GM23338 (cell line): ENCODE measurements around the gene LRWD1. TPM values are rescaled to one million over a fixed set of nuclear protein-coding genes. Genes with fewer than 3 reads are reported as not detected.

ENCODE experiments used
- ATAC-seq: fragments of 200-7000 bp; cut with Tn5 transposase; 3 replicates; pipeline ENCODE4 v1.9.1; 2020
- DNase-seq: peaks from one replicate; pipeline ENCODE4 v3.0.0-alpha.2; 2015; ENCODE audit warnings: low spot score
- H2AFZ ChIP-seq: fragments of 200-600 bp; sonication (generic); 2 replicates; pipeline ENCODE4 v1.8.0; 2016; ENCODE audit warnings: antibody characterized with exemption, mild to moderate bottlenecking, moderate library complexity
- H3F3A ChIP-seq: fragments of 200-600 bp; sonication (generic); replicated peaks from 2 replicates; pipeline ENCODE4 v1.8.0; 2017; ENCODE audit warnings: antibody characterized with exemption, mixed run types, low read depth
- H3K27ac ChIP-seq: fragments of 200-600 bp; sonication (generic); 2 replicates; pipeline ENCODE4 v1.6.1; 2016; ENCODE audit warnings: low read depth
- H3K27me3 ChIP-seq: fragments of 200-600 bp; sonication (generic); 2 replicates; pipeline ENCODE4 v1.8.0; 2016; ENCODE audit warnings: mild to moderate bottlenecking, mixed run types, moderate library complexity; ENCODE audit not compliant: insufficient read depth
- H3K36me3 ChIP-seq: fragments of 200-600 bp; sonication (generic); 2 replicates; pipeline ENCODE4 v1.8.0; 2016; ENCODE audit warnings: mild to moderate bottlenecking; ENCODE audit not compliant: insufficient read depth
- H3K4me1 ChIP-seq: fragments of 200-600 bp; sonication (generic); 2 replicates; pipeline ENCODE4 v1.8.0; 2016; ENCODE audit warnings: mild to moderate bottlenecking, moderate library complexity; ENCODE audit not compliant: insufficient read depth
- H3K4me2 ChIP-seq: fragments of 200-600 bp; sonication (generic); 2 replicates; pipeline ENCODE4 v1.7.1; 2017; ENCODE audit warnings: mixed run types
- H3K4me3 ChIP-seq: fragments of 200-600 bp; sonication (generic); 2 replicates; pipeline ENCODE4 v1.6.1; 2016; ENCODE audit warnings: mixed run types
- H3K79me2 ChIP-seq: fragments of 200-600 bp; sonication (generic); replicated peaks from 2 replicates; pipeline ENCODE4 v1.8.0; 2017; ENCODE audit warnings: mild to moderate bottlenecking; ENCODE audit not compliant: insufficient read depth
- H3K9me2 ChIP-seq: fragments of 200-600 bp; sonication (generic); 2 replicates; pipeline ENCODE4 v1.8.0; 2017; ENCODE audit not compliant: insufficient read depth
- H4K20me1 ChIP-seq: fragments of 200-600 bp; sonication (generic); replicated peaks from 2 replicates; pipeline ENCODE4 v1.8.0; 2017; ENCODE audit warnings: mild to moderate bottlenecking; ENCODE audit not compliant: insufficient read depth
- H3K27ac Mint-ChIP-seq: 2 replicates; pipeline ENCODE4 v1.8.0; 2020; ENCODE audit warnings: inconsistent platforms, mild to moderate bottlenecking, moderate library complexity, mixed read lengths
- H3K27me3 Mint-ChIP-seq: 3 replicates; pipeline ENCODE4 v1.8.0; 2022; ENCODE audit warnings: low read depth, mild to moderate bottlenecking, moderate library complexity, mixed read lengths, inconsistent platforms; ENCODE audit not compliant: insufficient read depth, poor library complexity
- H3K36me3 Mint-ChIP-seq: 3 replicates; pipeline ENCODE4 v1.8.0; 2021; ENCODE audit warnings: low read depth, mild to moderate bottlenecking, inconsistent platforms, moderate library complexity, mixed read lengths
- H3K4me1 Mint-ChIP-seq: 3 replicates; pipeline ENCODE4 v1.8.0; 2020; ENCODE audit warnings: mild to moderate bottlenecking, inconsistent platforms, mixed read lengths
- H3K4me3 Mint-ChIP-seq: 3 replicates; pipeline ENCODE4 v1.8.0; 2021; ENCODE audit warnings: moderate library complexity, mild to moderate bottlenecking, inconsistent platforms, mixed read lengths
- H3K9me3 Mint-ChIP-seq: 3 replicates; pipeline ENCODE4 v1.8.0; 2020; ENCODE audit warnings: moderate library complexity, mild to moderate bottlenecking, inconsistent platforms, mixed read lengths
- CREB1 ChIP-seq: fragments of 250-450 bp; sonication (Bioruptor Pico); IDR thresholded peaks from 2 replicates; pipeline ENCODE4 v1.5.0; 2020; ENCODE audit warnings: low read depth, mild to moderate bottlenecking, moderate library complexity
- CTCF ChIP-seq, 2 experiments: fragments of 200-600 bp in 1 of 2; sonication (generic) in 1 of 2; conservative IDR thresholded peaks; 2 replicates each; pipeline versions ENCODE4 v1.5.1 to v1.6.1; 2016 to 2017; ENCODE audit warnings: antibody characterized with exemption in 2 of 2, low read depth in 2 of 2, mild to moderate bottlenecking in 2 of 2, moderate library complexity in 1 of 2
- EZH2 ChIP-seq: fragments of 200-600 bp; sonication (generic); IDR thresholded peaks from one replicate; pipeline ENCODE4 v1.8.0; 2017; ENCODE audit warnings: antibody characterized with exemption, mild to moderate bottlenecking, low read depth; ENCODE audit not compliant: unreplicated experiment
- EZH2phosphoT487 ChIP-seq: fragments of 200-600 bp; sonication (generic); IDR thresholded peaks from one replicate; pipeline ENCODE4 v1.8.1; 2018; ENCODE audit warnings: antibody characterized with exemption; ENCODE audit not compliant: unreplicated experiment
- JUNB ChIP-seq: IDR thresholded peaks from one replicate; pipeline ENCODE4 v1.6.1; 2016; ENCODE audit warnings: antibody characterized with exemption; ENCODE audit not compliant: unreplicated experiment
- NANOG ChIP-seq: IDR thresholded peaks from 2 replicates; pipeline ENCODE4 v1.6.1; 2016; ENCODE audit warnings: antibody characterized with exemption, borderline replicate concordance
- POLR2AphosphoS5 ChIP-seq: IDR thresholded peaks from 2 replicates; pipeline ENCODE4 v1.6.1; 2016; ENCODE audit warnings: antibody characterized with exemption, low read depth
- REST ChIP-seq: IDR thresholded peaks from one replicate; pipeline ENCODE4 v1.6.1; 2018; ENCODE audit warnings: antibody characterized with exemption; ENCODE audit not compliant: unreplicated experiment
- STAT1 ChIP-seq: IDR thresholded peaks from one replicate; pipeline ENCODE4 v1.6.1; 2016; ENCODE audit warnings: antibody characterized with exemption; ENCODE audit not compliant: unreplicated experiment
- ZNF114 ChIP-seq: fragments of 250-450 bp; sonication (Bioruptor Pico); IDR thresholded peaks from 2 replicates; pipeline ENCODE4 v1.5.0; 2020; ENCODE audit warnings: mild to moderate bottlenecking, moderate library complexity
- ZNF331 ChIP-seq: fragments of 250-450 bp; sonication (Bioruptor Pico); IDR thresholded peaks from 2 replicates; pipeline ENCODE4 v1.5.0; 2020; ENCODE audit warnings: low read depth, mild to moderate bottlenecking, moderate library complexity
- polyA plus RNA-seq: library from polyadenylated mRNA; unstranded; fragments of >200 nt; fragmentation: Nextera tagmentation; extraction: Ambion mirVana; gene quantifications from 2 replicates; pipeline ENCODE4 v1.2.1, GENCODE V29; 2016
- total RNA-seq: library from RNA; depleted of rRNA; stranded (reverse); fragments of >200 nt; shearing (Covaris generic); gene quantifications from 2 replicates; pipeline ENCODE4 v1.2.3, GENCODE V29; 2014

The LRWD1 gene
- total and polyA plus RNA-seq, 2 experiments from 2014 or later = 24.0 to 55.2 TPM

GRCh38 chr7:102433219-102434038 is 31.4 kb upstream of the LRWD1 start, which contains the start of gene ORAI2:
ORAI2 (plus strand) TSS chr7:102433575; CDS start chr7:102438957, 5,382 bp downstream.
- H3K27ac Mint-ChIP-seq = no peak within 1 kb of the TSS; the same call in 1 of the 2 replicates
- Histone ChIP-seq H3K27me3 (no peaks in the 10 kb centered on the region), H3K27ac (no peak within 1 kb of the TSS), H3K4me3 (peak within 1 kb of the TSS; percentile 85), H3K9me2 (no peaks in the 10 kb centered on the region), H3K4me2 (peak within 1 kb of the TSS; percentile 88), H3K36me3 (no peaks in the 10 kb centered on the region), H3F3A (no peaks in the 10 kb centered on the region; the same call in 1 of the 2 replicates), H4K20me1 (no peaks in the 10 kb centered on the region), H3K79me2 (0 out of 2 replicates have a peak, but pooled peaks cover 7% of the 10 kb centered on the region), H3K4me1 (peaks cover 26% of the 10 kb centered on the region), H2AFZ (peak within 1 kb of the TSS; percentile 85; the same call in 1 of the 2 replicates)
- peak; percentile 57 for TF ChIP-seq POLR2AphosphoS5
- no peak for TF ChIP-seq CTCF (conservative IDR thresholded peaks at IDR 0.05; ENCODE audit: low read depth in 2 of 2)
- no peak for TF ChIP-seq REST
- peak; percentile 60 for TF ChIP-seq CREB1 (CRISPR knock-in tag)
- no peak for TF ChIP-seq NANOG
- H3K9me3 Mint-ChIP-seq = no peaks in the 10 kb centered on the region
- H3K4me3 Mint-ChIP-seq = peak within 1 kb of the TSS; percentile 80
- DNase-seq (peak; percentile 74), ATAC-seq (peak; percentile 55)
- peaks cover 18% of the 10 kb centered on the region for H3K27me3 Mint-ChIP-seq
- peaks cover 4% of the 10 kb centered on the region for H3K36me3 Mint-ChIP-seq
- peaks cover 29% of the 10 kb centered on the region for H3K4me1 Mint-ChIP-seq

GRCh38 chr7:102434039-102434486 is 30.7 kb upstream of the LRWD1 start:
- Mint-ChIP-seq H3K4me3 (peak overlapping the region; percentile 80), H3K27me3 (peaks cover 17% of the 10 kb centered on the region), H3K4me1 (peaks cover 29% of the 10 kb centered on the region), H3K9me3 (no peaks in the 10 kb centered on the region), H3K36me3 (peaks cover 4% of the 10 kb centered on the region), H3K27ac (no peak overlapping the region; the same call in 1 of the 2 replicates)
- H3K27me3 ChIP-seq = no peaks in the 10 kb centered on the region
- peak; percentile 13 for ATAC-seq
- peak overlapping the region; percentile 81 for H3K4me2 ChIP-seq
- H3K9me2 ChIP-seq = no peaks in the 10 kb centered on the region
- peaks cover 26% of the 10 kb centered on the region for H3K4me1 ChIP-seq
- DNase-seq = no peak
- no peaks in the 10 kb centered on the region for H3K36me3 ChIP-seq
- no peak overlapping the region for H2AFZ ChIP-seq
- no peak overlapping the region for H3K27ac ChIP-seq
- no peaks in the 10 kb centered on the region for H4K20me1 ChIP-seq
- no peaks in the 10 kb centered on the region; the same call in 1 of the 2 replicates for H3F3A ChIP-seq
- 0 out of 2 replicates have a peak, but pooled peaks cover 7% of the 10 kb centered on the region for H3K79me2 ChIP-seq
- peak overlapping the region; percentile 85 for H3K4me3 ChIP-seq
- TF ChIP-seq CREB1 (CRISPR knock-in tag) (no peak), EZH2phosphoT487 (no peak), EZH2 (no peak), ZNF331 (no peak), ZNF114 (CRISPR knock-in tag) (no peak), CTCF (conservative IDR thresholded peaks at IDR 0.05; ENCODE audit: low read depth in 2 of 2) (no peak), STAT1 (no peak), REST (no peak), POLR2AphosphoS5 (no peak), NANOG (no peak), JUNB (no peak)
